Choroid plexus epithelial cell (primary cell): Measurements from ENCODE around the gene MAP4K4.
A peak's percentile ranks its signal among the peaks of the same experiment; 100 is the strongest.

Source experiments
- DNase-seq: peaks from one replicate; pipeline ENCODE4 v3.0.0-alpha.2; 2010; ENCODE audit warnings: low read depth
- H3K4me3 ChIP-seq: 2 replicates; pipeline ENCODE4 v1.5.1; 2011; ENCODE audit warnings: low read depth, mild to moderate bottlenecking, control low read depth, low read length, moderate library complexity
- CTCF ChIP-seq: conservative IDR thresholded peaks from 2 replicates; pipeline ENCODE4 v1.5.1; 2011; ENCODE audit warnings: low read depth, mild to moderate bottlenecking, control low read depth, inconsistent platforms, low read length, moderate library complexity

The MAP4K4 gene

GRCh38 chr2:101814752-101815151 is 117.2 kb downstream of the MAP4K4 start:
- no peak for DNase-seq
- H3K4me3 ChIP-seq = no peak overlapping the region
- no peak for TF ChIP-seq CTCF

GRCh38 chr2:101815154-101815553 is 117.6 kb downstream of the MAP4K4 start:
- TF ChIP-seq CTCF = no peak
- no peak overlapping the region for H3K4me3 ChIP-seq
- DNase-seq = no peak

DNA sequence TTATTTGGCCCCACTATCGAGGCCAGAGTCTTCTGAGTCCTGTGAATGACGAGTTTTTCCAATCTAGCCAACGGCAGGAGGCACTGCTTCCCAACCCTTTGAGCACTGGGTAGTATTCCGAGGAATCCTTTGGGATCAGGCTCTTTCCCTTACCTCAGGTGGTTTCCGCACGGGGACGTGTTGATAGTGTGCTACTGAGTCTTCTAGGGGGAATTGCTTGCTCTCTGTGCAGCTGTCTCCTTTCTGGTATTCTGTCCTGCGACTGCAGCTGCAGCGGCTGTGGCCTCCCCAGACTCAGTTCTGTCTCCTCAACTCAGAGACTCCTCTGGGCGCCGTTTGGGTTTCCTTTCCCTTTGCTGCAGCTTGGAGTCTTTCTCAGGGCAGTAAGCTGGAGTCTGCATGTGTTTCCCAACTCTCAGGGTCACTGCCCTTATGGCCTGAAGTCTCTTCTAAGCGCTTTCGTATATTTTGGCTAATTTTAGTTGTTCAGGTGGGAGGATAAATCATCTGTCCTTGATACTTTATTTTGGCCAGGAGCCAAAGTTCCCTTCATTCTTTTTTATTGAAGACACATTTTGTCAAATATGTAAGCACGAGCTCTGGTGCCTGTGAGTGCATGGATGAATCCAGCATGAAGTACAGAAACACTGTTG is 118.4 kb downstream of the MAP4K4 start:
- DNase-seq = peak; percentile 64
- peak; percentile 34 for TF ChIP-seq CTCF
- H3K4me3 ChIP-seq = no peak overlapping the region

GRCh38 chr2:101816598-101816997 is 119.1 kb downstream of the MAP4K4 start:
- DNase-seq = peak; percentile 29
- TF ChIP-seq CTCF = no peak
- H3K4me3 ChIP-seq = no peak overlapping the region

DNA sequence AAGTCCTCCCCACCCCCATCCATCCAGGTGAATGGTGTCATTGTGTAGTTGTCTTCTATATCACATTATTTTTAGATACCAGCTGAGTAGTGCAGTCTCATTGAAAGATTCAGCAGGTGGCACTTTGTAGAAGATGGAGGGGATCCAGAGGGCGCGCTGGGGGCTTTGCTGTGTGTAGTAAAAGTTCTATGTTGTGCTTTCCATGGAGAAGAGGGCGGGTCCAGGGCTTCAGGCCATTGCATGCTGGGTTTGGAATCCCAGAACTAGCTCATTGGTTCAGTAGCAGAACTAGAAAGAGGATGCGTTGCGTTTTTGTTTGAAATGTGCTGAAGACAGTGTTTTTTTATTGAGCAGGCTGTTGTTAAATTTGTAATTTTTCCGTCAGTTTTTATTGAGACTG is 120.0 kb downstream of the MAP4K4 start:
- no peak overlapping the region for H3K4me3 ChIP-seq
- TF ChIP-seq CTCF = no peak
- DNase-seq = peak; percentile 35

GRCh38 chr2:101818531-101819451 is 121.3 kb downstream of the MAP4K4 start:
- no peak overlapping the region for H3K4me3 ChIP-seq
- DNase-seq = peak; percentile 69
- TF ChIP-seq CTCF = no peak
